Amygdala (tissue), 56 donors: ENCODE results near the gene LARP1B.

Source experiments
- DNase-seq, 56 donors: peaks; one replicate each; lab custom pipeline; 2025; lab: John Stamatoyannopoulos, UW

The LARP1B gene

GRCh38 chr4:128134925-128135324 lies 73.8 kb downstream of the LARP1B start:
- DNase-seq = no peak

DNA sequence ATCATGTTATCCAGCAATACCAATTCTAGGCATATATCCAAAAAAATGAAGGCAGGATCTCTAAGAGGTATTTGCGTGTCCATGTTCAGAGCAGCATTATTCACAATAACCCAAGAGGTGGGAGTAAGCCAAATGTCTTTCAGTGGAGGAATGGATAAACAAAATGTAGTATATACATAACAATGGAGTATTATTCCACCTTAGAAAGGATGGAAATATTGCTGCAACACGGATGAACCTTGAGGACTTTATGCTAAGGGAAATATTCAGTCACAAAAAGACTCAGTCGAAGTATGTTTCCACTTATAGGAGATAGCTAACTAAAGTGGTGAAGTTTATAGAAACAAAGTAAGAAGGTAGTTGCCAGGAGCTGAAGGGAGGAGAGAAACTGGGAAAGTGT lies 74.3 kb downstream of the LARP1B start:
- DNase-seq = no peak

GRCh38 chr4:128141866-128142265 lies 80.8 kb downstream of the LARP1B start:
- DNase-seq = no peak

GRCh38 chr4:128145727-128146126 lies 84.6 kb downstream of the LARP1B start:
- no peak for DNase-seq

- no peak for DNase-seq
Observed at GRCh38 chr4:128153800-128154199, 92.7 kb downstream of the LARP1B start.

- no peak for DNase-seq
Observed at GRCh38 chr4:128155231-128155855, 94.2 kb downstream of the LARP1B start.

DNA sequence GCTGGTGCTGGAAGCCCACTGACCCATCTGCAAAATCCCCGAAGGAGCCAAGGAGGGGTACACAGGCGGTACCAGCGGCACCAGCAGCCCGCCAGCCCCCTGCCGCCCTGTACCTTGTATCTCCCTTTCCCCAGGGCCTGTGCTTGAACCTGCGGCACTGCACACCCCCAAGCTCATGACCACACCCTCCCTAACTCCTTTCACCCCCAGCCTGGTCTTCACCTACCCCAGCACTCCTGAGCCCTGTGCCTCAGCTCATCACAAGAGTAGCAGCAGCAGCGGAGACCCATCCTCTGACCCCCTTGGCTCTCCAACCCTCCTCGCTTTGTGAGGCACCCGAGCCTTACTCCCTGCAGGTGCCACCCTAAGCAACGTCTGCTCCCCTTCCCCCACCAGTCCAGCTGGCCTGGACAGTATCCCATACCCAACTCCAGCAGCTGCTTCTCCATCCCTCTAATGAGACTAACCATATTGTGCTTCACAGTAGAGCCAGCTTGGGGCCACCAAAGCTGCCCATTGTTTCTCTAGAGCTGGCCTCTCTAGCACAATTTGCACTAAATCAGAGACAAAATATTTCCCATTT lies 94.9 kb downstream of the LARP1B start:
- DNase-seq = peak in 14 of 56 donors; percentile 1 to 32 (median 10)

GRCh38 chr4:128156472-128156871 lies 95.4 kb downstream of the LARP1B start:
- peak in 7 of 56 donors; percentile 1 to 57 (median 6) for DNase-seq

GRCh38 chr4:128158894-128159293 lies 97.8 kb downstream of the LARP1B start:
- no peak for DNase-seq

GRCh38 chr4:128159967-128160366 lies 98.9 kb downstream of the LARP1B start:
- DNase-seq = no peak

- no peak for DNase-seq
Observed at GRCh38 chr4:128161138-128161537, 100.0 kb downstream of the LARP1B start.

DNA sequence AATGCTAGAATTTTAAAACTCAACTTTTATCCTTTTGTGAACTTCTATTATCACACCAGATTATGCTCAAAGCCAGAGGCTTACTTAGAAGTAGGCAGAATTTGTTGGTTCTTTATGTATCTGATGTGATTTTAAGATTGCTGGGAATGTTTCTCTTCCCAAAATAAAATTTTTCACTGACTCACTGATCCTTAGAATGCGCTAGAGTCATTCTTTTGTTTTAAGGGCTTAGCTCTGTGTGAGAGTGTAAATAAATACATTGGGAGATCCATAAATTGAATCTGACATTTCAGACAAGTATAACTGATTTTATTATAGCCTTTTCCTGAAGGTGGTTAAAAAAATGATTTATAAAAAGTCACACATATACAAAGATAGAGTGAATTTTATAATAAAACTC lies 101.3 kb downstream of the LARP1B start:
- DNase-seq = no peak

DNA sequence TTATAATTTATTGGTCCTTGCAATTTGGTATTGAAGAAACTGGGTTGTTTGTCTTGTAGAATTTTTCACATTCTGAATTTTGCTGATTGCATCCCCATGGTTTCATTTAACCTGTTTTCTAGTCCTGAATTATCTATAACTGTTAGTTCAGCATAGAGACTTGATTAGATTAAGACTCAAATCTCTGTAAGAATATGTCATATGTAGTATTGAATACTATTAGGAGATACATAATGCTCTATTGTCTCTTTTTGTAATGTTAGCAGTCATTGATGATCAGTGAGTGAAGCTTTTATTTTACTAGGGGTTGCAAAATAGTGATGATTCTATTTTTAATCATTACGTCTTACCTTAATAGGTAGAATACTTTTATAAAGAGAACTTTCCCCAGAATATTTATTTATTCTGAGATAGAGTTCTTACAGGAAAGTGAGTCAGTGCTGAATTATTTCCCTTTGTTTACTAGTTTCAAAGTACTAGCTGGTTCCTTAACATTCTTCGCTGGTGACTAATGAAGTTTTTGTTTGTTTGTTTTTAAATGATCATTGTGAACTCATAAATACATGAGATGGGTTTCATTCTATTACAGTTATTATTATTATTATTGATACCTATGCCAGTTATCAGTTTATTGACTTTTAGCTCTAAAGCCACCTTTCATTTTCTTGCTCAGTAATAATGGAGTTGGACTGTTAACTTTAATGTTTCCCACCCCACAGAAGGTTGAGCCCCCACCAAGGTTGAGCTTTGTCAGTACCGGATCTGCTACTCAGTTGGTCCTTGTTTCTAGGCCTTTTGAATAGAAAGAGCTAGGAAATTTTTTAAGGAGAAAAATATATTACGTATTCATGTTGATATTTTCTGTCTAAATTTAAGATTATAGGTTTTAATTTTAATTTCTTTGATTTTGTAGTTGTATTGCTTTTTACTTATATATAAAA lies 102.3 kb downstream of the LARP1B start:
- no peak for DNase-seq

GRCh38 chr4:128166982-128167381 lies 105.9 kb downstream of the LARP1B start:
- no peak for DNase-seq

GRCh38 chr4:128168701-128169100 lies 107.6 kb downstream of the LARP1B start:
- DNase-seq = no peak

- DNase-seq = no peak
Observed at GRCh38 chr4:128169245-128169644, 108.1 kb downstream of the LARP1B start.

DNA sequence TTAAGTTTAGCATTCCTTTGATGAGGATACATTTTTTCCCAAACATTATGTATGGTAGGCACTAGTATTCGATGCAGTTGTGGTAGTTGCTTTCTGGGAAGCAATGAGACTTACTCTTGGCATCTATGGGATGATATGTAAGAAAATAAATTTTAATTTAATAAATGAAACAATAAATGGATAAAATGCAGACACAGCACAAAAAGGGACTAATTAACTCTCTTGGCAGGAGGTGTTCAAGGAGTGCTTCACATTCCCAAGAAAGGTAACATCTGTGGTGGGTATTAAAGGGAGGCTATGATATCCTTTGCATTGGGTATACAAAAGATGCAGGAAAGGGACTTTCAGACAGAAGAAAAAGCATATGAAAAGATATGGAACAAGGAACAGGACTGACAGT lies 115.5 kb downstream of the LARP1B start:
- DNase-seq = no peak

DNA sequence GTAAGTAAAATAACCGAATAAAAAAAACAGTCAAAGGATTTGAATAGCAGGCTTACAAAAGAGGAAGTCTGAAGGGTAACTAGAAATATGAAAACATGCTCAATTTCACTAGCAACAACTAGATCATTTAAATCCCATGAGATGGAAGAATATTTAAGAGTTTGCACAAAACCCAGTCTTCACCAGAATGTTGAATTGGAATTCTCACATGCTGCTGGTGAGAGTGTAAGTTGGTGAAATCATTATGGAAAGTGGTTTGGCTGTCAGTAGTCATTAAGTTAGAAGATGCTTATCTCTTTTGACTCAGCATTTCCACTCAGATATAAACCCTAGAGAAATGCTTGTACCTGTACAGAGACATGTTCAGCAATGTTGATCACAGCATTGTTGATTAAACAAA lies 116.4 kb downstream of the LARP1B start:
- no peak for DNase-seq

GRCh38 chr4:128186623-128187022 lies 125.5 kb downstream of the LARP1B start:
- DNase-seq = no peak

- peak in 47 of 56 donors; percentile 0 to 81 (median 23) for DNase-seq
Observed at GRCh38 chr4:128191115-128191781, 130.1 kb downstream of the LARP1B start.
